HG03280 (cell line): ENCODE results near the gene MORN3.

Experiments used
- ATAC-seq: cut with Tn5 transposase; IDR thresholded peaks from one replicate; pipeline ENCODE4 v1.9.1; 2021; ENCODE audit warnings: mild to moderate bottlenecking, moderate library complexity; ENCODE audit not compliant: unreplicated experiment

Gene MORN3

GRCh38 chr12:121608301-121608700 lies 61.2 kb downstream of the MORN3 start:
- no peak for ATAC-seq

GRCh38 chr12:121603581-121603980 lies 65.9 kb downstream of the MORN3 start:
- ATAC-seq, result no peak

GRCh38 chr12:121602766-121603165 lies 66.7 kb downstream of the MORN3 start:
- ATAC-seq, result no peak

- no peak for ATAC-seq
Observed at GRCh38 chr12:121600702-121601336, 68.6 kb downstream of the MORN3 start.
